Measurements from ENCODE around the gene TIMP2. TPM values are rescaled to one million over a fixed set of nuclear protein-coding genes. Genes with fewer than 3 reads are reported as not detected.

TIMP2 gene
- total and polyA plus RNA-seq, 2 of the 4 experiments (the other 2 are of a cell fraction), result 43.9 to 416 TPM

DNA sequence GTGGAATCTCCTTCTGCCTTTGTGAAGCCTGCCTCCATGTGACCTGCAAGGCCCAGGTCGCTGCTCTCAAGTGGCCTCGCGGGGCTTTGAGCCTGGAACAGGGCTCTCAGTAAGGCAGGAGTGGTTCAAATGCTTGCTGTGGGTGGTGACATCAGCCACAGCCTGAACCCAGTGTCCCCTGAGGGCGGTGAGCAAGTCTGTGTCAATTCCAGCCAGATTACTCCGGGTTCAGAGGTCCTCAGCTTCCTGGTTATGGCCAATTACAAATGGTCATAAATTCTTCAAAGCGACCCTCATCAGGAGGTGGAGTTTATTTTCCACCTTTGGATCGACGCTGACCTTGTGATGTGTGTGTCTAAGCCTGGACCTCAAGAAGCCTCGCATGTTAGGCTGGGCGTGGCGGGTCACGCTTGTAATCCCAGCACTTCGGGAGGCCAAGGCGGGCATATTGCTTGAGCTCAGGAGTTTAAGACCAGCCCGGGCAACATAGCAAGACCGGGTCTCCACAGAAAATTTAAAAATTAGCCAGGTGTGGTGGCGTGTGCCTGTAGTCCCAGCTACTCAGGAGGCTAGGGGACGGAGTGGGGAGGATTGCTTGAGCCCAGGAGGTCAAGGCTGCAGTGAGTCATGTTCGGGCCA, 37.3 kb upstream of the TIMP2 start (continued):
- TF ChIP-seq POLR2A (IDR thresholded peaks at IDR 0.05; ENCODE audit: low read depth, low read length), result no peak

DNA sequence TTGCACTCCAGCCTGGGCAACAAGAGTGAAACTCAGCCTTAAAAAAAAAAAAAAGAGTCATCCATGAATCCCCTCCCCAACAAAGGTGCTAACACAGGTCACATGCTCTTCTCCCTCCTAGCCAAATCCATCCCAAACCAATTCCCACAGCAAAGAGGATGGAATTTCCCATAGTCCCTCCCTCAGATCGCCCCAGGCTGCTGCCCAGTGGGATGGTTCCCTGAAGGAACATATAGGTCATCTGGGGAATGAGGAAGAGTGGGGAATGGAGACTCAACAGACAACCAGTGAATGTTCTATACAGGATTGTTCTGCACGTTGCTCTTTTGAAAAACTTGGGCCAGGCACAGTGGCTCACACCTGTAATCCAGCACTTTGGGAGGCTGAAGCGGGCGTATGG, 36.4 kb upstream of the TIMP2 start:
- Histone ChIP-seq H3K4me1 (ENCODE audit: control insufficient read depth, insufficient read depth, low read length) (peaks cover 7% of the 10 kb centered on the region), H3K79me1 (ENCODE audit: low read depth in 1 of 2, low read length in 2 of 2) (no peaks in the 10 kb centered on the region; a peak in 1 of 4 replicates), H3K36me3 (ENCODE audit: control insufficient read depth, insufficient read depth, low read length) (peaks cover 1% of the 10 kb centered on the region; the same call in 1 of the 2 replicates), H3K9ac (ENCODE audit: low read depth, low read length) (no peak overlapping the region), H3K18ac (ENCODE audit: low read depth, low read length) (no peak overlapping the region), H2BK15ac (ENCODE audit: low read depth, low read length) (no peak overlapping the region), H3K4ac (ENCODE audit: low read depth, low read length) (no peak overlapping the region), H4K91ac (ENCODE audit: insufficient read depth, low read depth, low read length) (no peak overlapping the region), H3K14ac (replicated peaks; ENCODE audit: low read depth, low read length) (no peak overlapping the region), H2AK5ac (ENCODE audit: low read depth, low read length) (no peak overlapping the region), H3K27ac (ENCODE audit: insufficient read depth, low read length) (no peak overlapping the region), H4K5ac (ENCODE audit: low read depth, low read length) (no peak overlapping the region), H2BK5ac (ENCODE audit: low read depth, low read length, poor library complexity, severe bottlenecking) (no peak overlapping the region), H2BK120ac (ENCODE audit: low read depth, low read length) (no peak overlapping the region), H3K9me1 (ENCODE audit: insufficient read depth, low read length) (no peaks in the 10 kb centered on the region), H2AFZ (replicated peaks; ENCODE audit: low read length, poor library complexity) (no peak overlapping the region), H2BK20ac (ENCODE audit: low read depth, low read length) (no peak overlapping the region), H3K4me3 (ENCODE audit: insufficient read depth, low read depth, low read length) (no peak overlapping the region), H3K4me2 (ENCODE audit: low read depth, low read length) (no peak overlapping the region), H4K20me1 (ENCODE audit: insufficient read depth, low read length) (no peaks in the 10 kb centered on the region), H3K9me3 (ENCODE audit: control insufficient read depth, insufficient read depth, low read length) (no peaks in the 10 kb centered on the region), H4K8ac (ENCODE audit: low read depth in 2 of 2, low read length in 2 of 2) (no peak overlapping the region), H3K27me3 (ENCODE audit: control insufficient read depth, insufficient read depth, low read length) (no peaks in the 10 kb centered on the region), H3K56ac (ENCODE audit: extremely low read depth, insufficient read depth, low read length) (no peak overlapping the region), H2AK9ac (replicated peaks; ENCODE audit: low read depth, low read length, poor library complexity) (peak overlapping the region; percentile 49), H3K23ac (ENCODE audit: low read depth, low read length) (no peak overlapping the region)
- ATAC-seq (ENCODE audit: low read depth) (no peak), DNase-seq (no peak)
- in situ Hi-C loops (cut with MboI; ENCODE audit: low sequenced_read_pairs) (loop anchor here (25.0 kb wide), 1 partner anchor 474 kb away; no protein-coding TSS in a partner anchor), dilution Hi-C loops (cut with HindIII; ENCODE audit: low sequenced_read_pairs, unreplicated experiment) (no loop called here), intact Hi-C loops (cut with micrococcal nuclease) (no loop called here)
- no TSS peak for BruUV-seq (replicated peaks)
- CTCF ChIA-PET, result interaction anchor here (0.6 kb wide), 1 partner anchor 119 kb away, joined by 3 read pairs; no protein-coding TSS in a partner anchor
- TF ChIP-seq BHLHE40 (IDR thresholded peaks at IDR 0.05; ENCODE audit: low read depth, low read length), result no peak
- TF ChIP-seq RFX5 (IDR thresholded peaks at IDR 0.05; ENCODE audit: low read depth, low read length), result no peak
- no peak for TF ChIP-seq CHD1 (IDR thresholded peaks at IDR 0.05; ENCODE audit: low read depth, low read length)
- TF ChIP-seq, protein P1, sequence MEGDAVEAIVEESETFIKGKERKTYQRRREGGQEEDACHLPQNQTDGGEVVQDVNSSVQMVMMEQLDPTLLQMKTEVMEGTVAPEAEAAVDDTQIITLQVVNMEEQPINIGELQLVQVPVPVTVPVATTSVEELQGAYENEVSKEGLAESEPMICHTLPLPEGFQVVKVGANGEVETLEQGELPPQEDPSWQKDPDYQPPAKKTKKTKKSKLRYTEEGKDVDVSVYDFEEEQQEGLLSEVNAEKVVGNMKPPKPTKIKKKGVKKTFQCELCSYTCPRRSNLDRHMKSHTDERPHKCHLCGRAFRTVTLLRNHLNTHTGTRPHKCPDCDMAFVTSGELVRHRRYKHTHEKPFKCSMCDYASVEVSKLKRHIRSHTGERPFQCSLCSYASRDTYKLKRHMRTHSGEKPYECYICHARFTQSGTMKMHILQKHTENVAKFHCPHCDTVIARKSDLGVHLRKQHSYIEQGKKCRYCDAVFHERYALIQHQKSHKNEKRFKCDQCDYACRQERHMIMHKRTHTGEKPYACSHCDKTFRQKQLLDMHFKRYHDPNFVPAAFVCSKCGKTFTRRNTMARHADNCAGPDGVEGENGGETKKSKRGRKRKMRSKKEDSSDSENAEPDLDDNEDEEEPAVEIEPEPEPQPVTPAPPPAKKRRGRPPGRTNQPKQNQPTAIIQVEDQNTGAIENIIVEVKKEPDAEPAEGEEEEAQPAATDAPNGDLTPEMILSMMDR (conservative IDR thresholded peaks at IDR 0.05; ENCODE audit: low read depth, low read length), result no peak
- TF ChIP-seq, protein P2, sequence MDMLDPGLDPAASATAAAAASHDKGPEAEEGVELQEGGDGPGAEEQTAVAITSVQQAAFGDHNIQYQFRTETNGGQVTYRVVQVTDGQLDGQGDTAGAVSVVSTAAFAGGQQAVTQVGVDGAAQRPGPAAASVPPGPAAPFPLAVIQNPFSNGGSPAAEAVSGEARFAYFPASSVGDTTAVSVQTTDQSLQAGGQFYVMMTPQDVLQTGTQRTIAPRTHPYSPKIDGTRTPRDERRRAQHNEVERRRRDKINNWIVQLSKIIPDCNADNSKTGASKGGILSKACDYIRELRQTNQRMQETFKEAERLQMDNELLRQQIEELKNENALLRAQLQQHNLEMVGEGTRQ (IDR thresholded peaks at IDR 0.05; ENCODE audit: low read depth, low read length), result no peak
- no peak for TF ChIP-seq MAFK (IDR thresholded peaks at IDR 0.05; ENCODE audit: low read depth, low read length)
- TF ChIP-seq MXI1 (IDR thresholded peaks at IDR 0.05; ENCODE audit: borderline replicate concordance, low read depth, low read length), result no peak
- TF ChIP-seq SMC3 (IDR thresholded peaks at IDR 0.05; ENCODE audit: low read depth, low read length), result no peak
- no peak for TF ChIP-seq FOS (IDR thresholded peaks at IDR 0.05; ENCODE audit: low read depth, low read length)
- TF ChIP-seq, protein P3, sequence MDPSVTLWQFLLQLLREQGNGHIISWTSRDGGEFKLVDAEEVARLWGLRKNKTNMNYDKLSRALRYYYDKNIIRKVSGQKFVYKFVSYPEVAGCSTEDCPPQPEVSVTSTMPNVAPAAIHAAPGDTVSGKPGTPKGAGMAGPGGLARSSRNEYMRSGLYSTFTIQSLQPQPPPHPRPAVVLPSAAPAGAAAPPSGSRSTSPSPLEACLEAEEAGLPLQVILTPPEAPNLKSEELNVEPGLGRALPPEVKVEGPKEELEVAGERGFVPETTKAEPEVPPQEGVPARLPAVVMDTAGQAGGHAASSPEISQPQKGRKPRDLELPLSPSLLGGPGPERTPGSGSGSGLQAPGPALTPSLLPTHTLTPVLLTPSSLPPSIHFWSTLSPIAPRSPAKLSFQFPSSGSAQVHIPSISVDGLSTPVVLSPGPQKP (IDR thresholded peaks at IDR 0.05; ENCODE audit: borderline replicate concordance, low read depth, low read length), result no peak
- TF ChIP-seq NFE2L2 (IDR thresholded peaks at IDR 0.05; ENCODE audit: low read depth, low read length), result no peak
- no peak for TF ChIP-seq RAD21 (IDR thresholded peaks at IDR 0.05; ENCODE audit: low read length)
- TF ChIP-seq CEBPB (IDR thresholded peaks at IDR 0.05; ENCODE audit: low read depth, low read length), result no peak
- no peak for TF ChIP-seq POLR2A (IDR thresholded peaks at IDR 0.05; ENCODE audit: low read depth, low read length)
- POLR2A ChIA-PET (ENCODE audit: unreplicated experiment), result no interaction called here
- 100% methylated on average over 1 of the region's 4 CpGs; no CpG with 5 or more reads in 1 of the 2 experiments for WGBS, 2 experiments (ENCODE audit: extremely low coverage in 2 of 2, insufficient read length in 1 of 2)
